Left ventricle myocardium inferior (tissue), 1 donor: ENCODE data around the gene ALDH1L1. TPM values are rescaled to one million over a fixed set of nuclear protein-coding genes. Genes with fewer than 3 reads are reported as not detected.

Experiments used
- DNase-seq: peaks from one replicate; pipeline ENCODE4 v3.0.0-alpha.2; 2020
- H3K27ac ChIP-seq: fragments of 200-600 bp; replicated peaks from 2 replicates; pipeline ENCODE4 v1.8.0; 2021
- H3K27me3 ChIP-seq: fragments of 200-600 bp; 2 replicates; pipeline ENCODE4 v1.8.0; 2021; ENCODE audit warnings: low read depth
- H3K36me3 ChIP-seq: fragments of 200-600 bp; 2 replicates; pipeline ENCODE4 v1.8.0; 2021
- H3K4me1 ChIP-seq: fragments of 200-600 bp; 2 replicates; pipeline ENCODE4 v1.8.0; 2021
- H3K4me3 ChIP-seq: fragments of 200-600 bp; 2 replicates; pipeline ENCODE4 v1.8.0; 2021; ENCODE audit warnings: mild to moderate bottlenecking, moderate library complexity
- H3K9me3 ChIP-seq: fragments of 200-600 bp; replicated peaks from 2 replicates; pipeline ENCODE4 v1.8.0; 2021
- CTCF ChIP-seq: fragments of 200-600 bp; IDR thresholded peaks from 2 replicates; pipeline ENCODE4 v1.8.0; 2021; ENCODE audit warnings: antibody characterized with exemption, mild to moderate bottlenecking, borderline replicate concordance
- intact Hi-C: fragments of 100-400 bp; cut with micrococcal nuclease; formaldehyde crosslinking; loops from one replicate; pipeline ENCODE4 v1.11.0; 2022
- total RNA-seq: library from RNA; stranded (reverse); fragmentation: NEBNext Ultra II Directional; extraction: Animal tissue kit (Norgen Biotek cat#: 25700); gene quantifications from one replicate; pipeline ENCODE4 v1.2.1, GENCODE V29; 2021
- donor health status: DM: no; HTN: yes; CAD: no; lungs with severe emphysema.

ALDH1L1 gene
- total RNA-seq, 1 donor from 2014 or later, result 24.3 TPM

GRCh38 chr3:126108676-126109050, 71.7 kb downstream of the ALDH1L1 start:
- no peaks in the 10 kb centered on the region for H3K4me1 ChIP-seq
- no peak overlapping the region for H3K27ac ChIP-seq
- H3K9me3 ChIP-seq, result no peaks in the 10 kb centered on the region
- DNase-seq, result no peak
- H3K27me3 ChIP-seq, result no peaks in the 10 kb centered on the region
- TF ChIP-seq CTCF, result no peak
- H3K4me3 ChIP-seq, result no peak overlapping the region
- intact Hi-C loops, result no loop called here
- H3K36me3 ChIP-seq, result no peaks in the 10 kb centered on the region

DNA sequence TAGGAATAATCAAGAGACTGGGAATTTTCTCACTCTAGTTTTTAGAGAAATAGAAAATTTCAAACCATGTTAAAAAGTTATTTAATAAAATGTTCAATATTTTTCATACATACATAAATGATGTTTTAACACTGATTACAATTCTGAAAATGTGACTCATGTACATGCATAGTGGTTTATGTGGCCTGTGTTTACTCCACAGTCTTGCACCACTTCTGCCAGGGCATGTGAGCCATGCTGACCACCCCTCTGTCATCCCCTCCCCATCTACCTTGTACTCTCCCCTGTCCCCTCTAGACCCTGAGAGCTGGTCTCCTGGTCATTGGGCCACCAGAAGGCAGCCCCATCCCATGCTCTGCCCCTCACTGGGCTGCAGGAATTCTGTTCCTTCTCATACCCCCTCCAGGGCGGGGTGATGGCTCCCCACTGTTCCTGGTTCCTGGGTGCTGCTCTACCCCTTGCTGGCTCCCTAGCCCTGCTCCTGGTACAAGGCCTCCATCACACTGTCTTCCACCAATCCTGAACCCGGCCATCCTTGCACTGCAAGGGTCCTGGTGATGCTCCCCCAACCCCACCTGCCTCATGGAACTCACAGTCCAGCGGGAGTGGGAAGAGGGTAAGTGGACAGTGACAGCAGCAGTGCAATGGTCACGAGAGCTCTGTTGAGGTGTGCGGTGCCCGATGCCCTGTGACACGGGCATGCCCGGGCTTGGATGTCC, 72.3 kb downstream of the ALDH1L1 start:
- intact Hi-C loops, result no loop called here
- no peak for TF ChIP-seq CTCF
- no peak overlapping the region for H3K27ac ChIP-seq
- peaks cover 3% of the 10 kb centered on the region for H3K4me1 ChIP-seq
- H3K27me3 ChIP-seq, result no peaks in the 10 kb centered on the region
- H3K4me3 ChIP-seq, result no peak overlapping the region
- no peak for DNase-seq
- no peaks in the 10 kb centered on the region for H3K9me3 ChIP-seq
- no peaks in the 10 kb centered on the region for H3K36me3 ChIP-seq

DNA sequence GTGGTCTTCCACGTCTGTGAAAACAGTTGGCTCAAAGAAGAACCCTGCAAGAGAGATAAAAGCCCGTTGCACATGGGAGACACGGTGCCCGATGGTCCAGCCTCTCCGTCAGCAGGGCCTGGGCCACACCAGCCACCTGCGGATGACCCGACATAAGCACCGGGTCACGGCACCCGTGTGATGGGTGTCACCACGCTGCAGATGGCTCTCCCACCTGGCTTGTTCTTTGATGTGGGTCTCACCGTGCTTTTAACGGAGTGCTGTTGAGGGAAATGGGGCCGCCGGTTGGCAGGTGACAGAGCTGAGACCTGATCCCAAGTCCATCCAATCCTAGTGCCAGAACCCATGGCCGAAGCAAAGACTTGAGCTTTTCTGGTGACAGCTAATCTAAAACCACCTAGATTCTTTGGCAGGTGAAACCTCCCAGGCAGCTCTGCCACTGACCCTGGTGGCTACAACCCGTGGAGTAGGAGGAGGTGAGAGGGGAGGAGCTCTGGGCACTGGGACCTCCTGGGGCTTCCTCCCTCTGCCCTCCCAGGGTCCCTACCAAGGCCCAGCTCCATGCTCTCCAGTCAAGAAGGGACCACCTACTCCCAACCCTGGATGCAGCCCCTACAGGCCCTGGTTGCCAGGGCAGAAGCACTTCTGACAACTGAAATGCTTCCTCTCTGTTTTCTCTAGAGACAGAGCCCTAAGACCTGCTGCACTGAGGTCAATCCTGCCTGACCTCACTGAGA, 73.0 kb downstream of the ALDH1L1 start:
- H3K27me3 ChIP-seq, result no peaks in the 10 kb centered on the region
- H3K36me3 ChIP-seq, result no peaks in the 10 kb centered on the region
- H3K9me3 ChIP-seq, result no peaks in the 10 kb centered on the region
- intact Hi-C loops, result no loop called here
- H3K27ac ChIP-seq, result no peak overlapping the region
- no peak for DNase-seq
- no peak overlapping the region for H3K4me3 ChIP-seq
- H3K4me1 ChIP-seq, result peaks cover 10% of the 10 kb centered on the region
- no peak for TF ChIP-seq CTCF

DNA sequence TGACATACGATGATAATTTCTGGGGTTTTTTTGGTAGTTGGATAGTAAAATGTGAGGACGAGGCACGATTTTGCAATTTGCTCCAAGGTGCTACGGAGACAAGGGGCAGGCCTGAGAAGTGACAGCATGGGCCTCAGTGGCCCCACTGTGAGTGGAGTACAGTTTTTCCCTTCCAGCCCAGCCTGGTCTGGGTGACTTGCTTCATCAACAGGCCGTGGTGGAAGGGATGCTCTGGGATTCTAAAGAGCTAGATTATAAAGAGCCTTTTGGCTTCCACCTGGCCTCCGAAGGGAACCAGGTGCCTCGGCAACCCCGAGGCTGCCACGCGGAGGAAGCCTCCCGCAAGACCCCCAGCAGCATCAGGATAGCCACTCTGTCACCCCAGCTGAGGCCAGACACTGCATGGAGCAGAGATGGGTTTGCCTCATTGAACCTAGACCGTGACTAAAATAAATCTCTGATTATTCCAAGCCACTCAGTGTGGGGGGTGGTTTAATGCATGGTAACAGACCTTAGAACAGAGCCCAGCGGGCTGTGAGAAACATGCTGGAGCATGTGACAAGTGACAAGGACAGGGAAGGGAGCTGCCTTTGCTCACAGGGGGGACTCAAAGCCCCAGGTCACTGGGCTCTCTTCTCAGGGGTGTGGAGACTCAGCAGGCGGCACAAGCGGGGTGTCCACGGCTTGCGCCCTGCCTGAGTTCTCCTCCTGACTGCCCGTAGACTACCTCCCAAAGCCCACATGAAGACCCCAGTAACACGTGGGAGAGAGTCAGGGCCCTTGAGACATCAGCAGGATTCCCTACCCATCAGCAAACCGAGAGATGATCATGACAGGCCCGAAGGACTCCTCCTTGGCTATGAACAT, 73.8 kb downstream of the ALDH1L1 start:
- no peak for TF ChIP-seq CTCF
- Histone ChIP-seq H3K9me3 (no peaks in the 10 kb centered on the region), H3K36me3 (no peaks in the 10 kb centered on the region), H3K27me3 (no peaks in the 10 kb centered on the region), H3K4me1 (peaks cover 18% of the 10 kb centered on the region), H3K27ac (no peak overlapping the region), H3K4me3 (no peak overlapping the region)
- peak; percentile 5 for DNase-seq
- intact Hi-C loops, result no loop called here

- no peak for TF ChIP-seq CTCF
- intact Hi-C loops, result no loop called here
- no peaks in the 10 kb centered on the region for H3K9me3 ChIP-seq
- peaks cover 26% of the 10 kb centered on the region for H3K4me1 ChIP-seq
- H3K27ac ChIP-seq, result no peak overlapping the region
- no peaks in the 10 kb centered on the region for H3K36me3 ChIP-seq
- no peak overlapping the region for H3K4me3 ChIP-seq
- no peak for DNase-seq
- no peaks in the 10 kb centered on the region for H3K27me3 ChIP-seq
These were observed 74.6 kb downstream of the ALDH1L1 start for GRCh38 chr3:126105691-126106187.
